H54 (cell line): ENCODE results near the gene GRID1.

Experiments
- DNase-seq: peaks from one replicate; pipeline ENCODE4 v3.0.0; 2011; ENCODE audit warnings: low spot score, mixed read lengths; ENCODE audit not compliant: insufficient read length
- FAIRE-seq: peaks from 3 replicates; lab custom pipeline; 2011; peaks lifted over from hg19 to GRCh38; lab: Jason Lieb, UNC
- POLR2A ChIP-seq: IDR thresholded peaks from 2 replicates; pipeline ENCODE4 v1.6.1; 2011; ENCODE audit warnings: low read depth, mild to moderate bottlenecking, low read length

The GRID1 gene

GRCh38 chr10:86149257-86149656, 217.3 kb downstream of the GRID1 start:
- no peak for TF ChIP-seq POLR2A
- DNase-seq = no peak
- no peak for FAIRE-seq

GRCh38 chr10:86148117-86148516, 218.5 kb downstream of the GRID1 start:
- TF ChIP-seq POLR2A = no peak
- DNase-seq = no peak
- FAIRE-seq = no peak

GRCh38 chr10:86144301-86144700, 222.3 kb downstream of the GRID1 start:
- FAIRE-seq = no peak

GRCh38 chr10:86141896-86142295, 224.7 kb downstream of the GRID1 start:
- FAIRE-seq = no peak
- TF ChIP-seq POLR2A = no peak
- DNase-seq = no peak

More at GRCh38 chr10:86144301-86144700, 222.3 kb downstream of the GRID1 start:
- no peak for TF ChIP-seq POLR2A
- DNase-seq = no peak

GRCh38 chr10:86139066-86139657, 227.4 kb downstream of the GRID1 start:
- FAIRE-seq (no peak), DNase-seq (no peak)
- TF ChIP-seq POLR2A = no peak

- DNase-seq (no peak), FAIRE-seq (no peak)
- TF ChIP-seq POLR2A = no peak
These were observed 228.0 kb downstream of the GRID1 start for GRCh38 chr10:86138551-86139065.

GRCh38 chr10:86137561-86137960, 229.0 kb downstream of the GRID1 start:
- TF ChIP-seq POLR2A = no peak
- FAIRE-seq = no peak

GRCh38 chr10:86136934-86137333, 229.7 kb downstream of the GRID1 start:
- no peak for TF ChIP-seq POLR2A
- FAIRE-seq (no peak), DNase-seq (no peak)

More at GRCh38 chr10:86137561-86137960, 229.0 kb downstream of the GRID1 start:
- DNase-seq = no peak

GRCh38 chr10:86135191-86135590, 231.4 kb downstream of the GRID1 start:
- TF ChIP-seq POLR2A = no peak
- no peak for DNase-seq
- FAIRE-seq = no peak

- no peak for TF ChIP-seq POLR2A
- DNase-seq (no peak), FAIRE-seq (no peak)
These were observed 235.7 kb downstream of the GRID1 start for GRCh38 chr10:86130737-86131475.

- FAIRE-seq (no peak), DNase-seq (no peak)
- no peak for TF ChIP-seq POLR2A
These were observed 236.6 kb downstream of the GRID1 start for GRCh38 chr10:86130041-86130440.

- TF ChIP-seq POLR2A = no peak
- no peak for FAIRE-seq
- no peak for DNase-seq
These were observed 238.2 kb downstream of the GRID1 start for GRCh38 chr10:86128360-86128759.

- FAIRE-seq (no peak), DNase-seq (no peak)
- no peak for TF ChIP-seq POLR2A
These were observed 239.2 kb downstream of the GRID1 start for GRCh38 chr10:86127274-86127819.

GRCh38 chr10:86124734-86125133, 241.9 kb downstream of the GRID1 start:
- DNase-seq = no peak
- no peak for FAIRE-seq
- no peak for TF ChIP-seq POLR2A
